GM18867 (cell line): ENCODE measurements around the gene ZCCHC14.
"Not testable (repeated sequence)": the region's sequence is repeated elsewhere in the genome, so short reads cannot be mapped to it uniquely, and the experiment has no call there.

ENCODE experiments used
- ATAC-seq: cut with Tn5 transposase; IDR thresholded peaks from one replicate; pipeline ENCODE4 v1.9.1; 2021; ENCODE audit warnings: mild to moderate bottlenecking, moderate library complexity; ENCODE audit not compliant: unreplicated experiment

The ZCCHC14 gene

DNA sequence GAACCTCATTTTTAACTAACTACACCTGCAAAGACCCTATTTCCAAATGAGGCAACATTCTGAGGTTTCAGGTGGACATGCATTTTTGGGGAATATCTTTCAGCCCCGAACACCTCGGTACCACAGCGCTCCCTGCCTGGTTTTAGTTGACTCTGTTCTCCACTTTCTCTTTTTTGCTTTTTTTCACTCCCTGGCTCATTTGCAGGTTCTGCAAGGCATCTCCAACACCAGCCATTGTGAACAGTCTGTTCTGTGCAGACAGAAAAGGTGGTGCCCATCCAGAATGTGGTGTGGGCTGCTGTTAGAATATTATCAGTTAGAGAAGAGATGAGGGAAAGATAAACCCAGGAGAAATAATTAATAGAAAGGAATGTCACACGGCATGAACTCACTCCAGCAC is 32.5 kb upstream of the ZCCHC14 start:
- ATAC-seq = no peak

- ATAC-seq = no peak
Measured at GRCh38 chr16:87524407-87524806, 31.6 kb upstream of the ZCCHC14 start.

- ATAC-seq = not testable (repeated sequence)
Measured at GRCh38 chr16:87523605-87524004, 30.8 kb upstream of the ZCCHC14 start.

GRCh38 chr16:87521764-87522163 is 28.9 kb upstream of the ZCCHC14 start:
- not testable (repeated sequence) for ATAC-seq

DNA sequence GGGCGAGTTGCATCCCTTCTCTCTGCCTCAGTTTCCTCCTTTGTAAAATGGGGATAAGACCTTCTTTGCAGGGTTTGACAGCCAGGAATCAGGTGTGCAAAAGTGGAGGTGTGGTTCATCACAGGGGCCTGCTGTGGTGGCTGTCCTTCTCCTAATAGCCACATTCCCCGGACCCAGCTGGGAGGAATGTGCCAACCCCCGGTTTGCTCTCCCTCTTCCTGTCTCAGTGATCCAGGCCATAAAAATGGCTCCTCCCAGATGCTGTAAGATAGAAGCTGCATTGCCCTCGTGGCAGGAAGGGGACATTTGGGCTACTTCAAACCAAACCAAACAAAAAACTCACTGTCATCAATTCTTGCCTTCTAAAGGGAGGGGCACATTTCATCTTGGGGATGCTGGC is 26.3 kb upstream of the ZCCHC14 start:
- not testable (repeated sequence) for ATAC-seq

GRCh38 chr16:87518430-87519051 is 25.7 kb upstream of the ZCCHC14 start:
- ATAC-seq = not testable (repeated sequence)

- not testable (repeated sequence) for ATAC-seq
Measured at GRCh38 chr16:87517610-87518429, 25.0 kb upstream of the ZCCHC14 start.

- ATAC-seq = no peak
Measured at GRCh38 chr16:87516361-87516760, 23.5 kb upstream of the ZCCHC14 start.

DNA sequence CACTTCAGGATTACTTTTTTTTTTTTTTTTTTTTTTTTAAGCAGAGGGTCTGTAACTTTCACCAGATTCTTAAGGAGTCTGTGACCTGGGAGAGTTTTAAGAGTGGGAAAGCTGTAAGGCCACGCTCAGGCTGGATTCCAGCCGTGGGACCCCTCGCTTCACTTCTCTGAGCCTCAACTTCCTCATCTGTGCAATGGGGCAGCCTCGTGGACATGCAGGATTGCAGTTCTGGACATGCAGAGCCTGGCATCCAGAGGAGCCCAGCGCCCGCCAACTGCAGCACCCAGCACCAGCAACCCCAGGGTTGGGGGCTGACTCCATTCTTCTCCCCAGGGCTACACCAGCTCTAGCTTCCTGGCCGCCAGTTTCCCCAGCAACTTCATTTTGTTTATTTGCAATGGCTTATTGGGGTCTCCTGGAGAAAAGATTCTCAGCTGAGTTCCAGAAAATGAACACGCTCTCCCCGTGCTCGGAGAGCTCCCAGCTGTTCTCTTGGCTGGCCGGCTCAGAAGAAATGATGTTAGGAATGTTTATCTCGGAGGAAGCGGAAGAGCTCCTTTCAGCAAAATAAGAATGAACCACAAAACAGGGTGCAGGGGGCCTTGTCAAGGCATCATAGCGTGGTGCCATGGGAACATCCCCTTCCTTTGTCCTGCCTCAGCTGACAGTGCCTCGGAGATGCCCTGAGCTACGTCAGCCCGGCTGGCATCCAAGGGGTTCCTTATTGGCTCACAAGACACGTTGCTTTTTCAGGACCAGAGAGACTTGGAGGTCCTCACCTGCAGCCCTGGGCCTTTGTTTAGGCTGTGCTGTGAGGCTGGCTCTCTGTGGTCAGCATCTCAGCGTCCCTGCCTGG is 22.9 kb upstream of the ZCCHC14 start:
- ATAC-seq = no peak

DNA sequence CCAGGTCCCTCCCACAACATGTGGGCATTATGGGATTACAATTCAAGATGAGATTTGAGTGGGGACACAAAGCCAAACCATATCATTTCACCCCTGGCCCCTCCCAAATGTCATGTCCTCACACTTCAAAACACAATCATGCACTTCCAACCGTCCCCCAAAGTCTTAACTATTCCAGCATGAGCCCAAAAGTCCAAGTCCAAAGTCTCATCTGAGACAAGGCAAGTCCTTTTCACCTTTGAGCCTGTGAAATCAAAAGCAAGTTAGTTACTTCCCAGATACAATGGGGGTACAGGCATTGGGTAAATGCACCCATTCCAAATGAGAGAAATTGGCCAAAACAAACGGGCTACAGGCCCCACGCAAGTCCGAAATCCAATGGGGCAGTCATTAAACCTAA is 17.0 kb upstream of the ZCCHC14 start:
- not testable (repeated sequence) for ATAC-seq

DNA sequence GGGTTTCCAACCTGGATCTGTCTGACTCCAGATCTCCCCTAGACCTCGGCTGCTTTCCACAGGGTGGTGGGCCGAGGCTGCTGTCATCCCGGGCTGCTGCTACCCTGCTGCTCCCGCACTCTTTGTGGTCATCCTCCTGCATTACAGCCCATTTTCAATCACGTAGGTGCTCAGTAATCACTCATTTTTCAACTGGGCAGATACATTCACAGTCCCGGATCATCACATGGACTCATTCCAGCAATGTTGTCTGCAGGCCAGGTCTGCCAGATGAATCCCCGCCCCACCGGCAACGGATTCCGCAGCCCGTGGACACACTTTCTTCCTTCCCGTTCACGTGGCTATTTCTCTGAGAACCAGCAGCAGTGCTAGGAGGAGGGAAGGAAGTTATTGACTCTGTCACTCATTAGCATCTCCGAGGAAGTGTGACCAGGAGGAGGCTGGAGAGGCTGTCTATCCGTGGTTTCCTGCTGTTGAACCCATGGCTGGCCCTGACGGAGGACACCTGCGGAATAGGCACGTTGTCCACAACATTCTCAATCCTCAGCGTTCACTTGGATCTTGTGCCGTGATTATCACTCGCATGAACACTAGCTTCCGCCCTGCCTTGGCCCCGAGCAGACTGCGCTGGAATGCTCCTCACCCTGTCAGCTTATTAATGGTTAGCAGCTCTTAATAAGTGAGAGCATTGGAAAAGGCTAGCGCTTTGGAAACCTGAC is 14.7 kb upstream of the ZCCHC14 start:
- no peak for ATAC-seq

- no peak for ATAC-seq
Measured at GRCh38 chr16:87506423-87507350, 13.9 kb upstream of the ZCCHC14 start.

- ATAC-seq = no peak
Measured at GRCh38 chr16:87505834-87506233, 13.0 kb upstream of the ZCCHC14 start.

DNA sequence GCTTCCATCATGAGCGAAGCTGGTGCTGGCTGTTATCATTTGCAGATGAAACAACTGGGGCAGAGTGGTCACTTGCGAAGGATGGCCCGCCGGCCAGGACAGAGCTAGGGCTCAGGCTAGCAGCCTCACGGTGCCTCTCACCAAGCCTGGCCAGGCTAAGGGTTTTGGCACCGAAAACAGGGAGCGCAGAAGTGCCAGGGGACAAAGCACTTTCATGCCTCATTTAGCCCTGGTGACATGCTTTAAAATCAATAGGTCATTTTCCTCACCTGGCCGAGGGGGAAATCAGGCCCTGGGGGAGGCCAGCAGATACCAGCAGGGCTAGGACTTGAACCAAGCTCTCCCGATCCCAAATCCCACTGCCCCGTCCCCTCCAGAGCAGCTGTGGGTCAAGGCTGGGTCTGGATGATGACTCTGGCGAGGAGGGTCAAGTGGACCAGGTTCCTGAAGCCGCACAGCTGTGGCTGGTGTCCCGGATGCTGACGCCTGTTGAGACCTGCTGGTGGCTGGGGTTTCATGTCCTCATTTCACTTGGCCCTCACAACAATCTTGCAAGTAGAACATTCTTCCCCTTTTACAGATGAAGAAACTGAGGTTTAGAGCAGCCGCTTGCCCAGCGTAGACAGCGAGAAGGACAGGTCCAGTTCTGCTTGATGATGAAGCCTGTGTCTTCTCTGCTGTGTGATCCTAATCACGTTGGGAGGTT is 10.6 kb upstream of the ZCCHC14 start:
- not testable (repeated sequence) for ATAC-seq

GRCh38 chr16:87502308-87502969 is 9.6 kb upstream of the ZCCHC14 start:
- ATAC-seq = no peak

DNA sequence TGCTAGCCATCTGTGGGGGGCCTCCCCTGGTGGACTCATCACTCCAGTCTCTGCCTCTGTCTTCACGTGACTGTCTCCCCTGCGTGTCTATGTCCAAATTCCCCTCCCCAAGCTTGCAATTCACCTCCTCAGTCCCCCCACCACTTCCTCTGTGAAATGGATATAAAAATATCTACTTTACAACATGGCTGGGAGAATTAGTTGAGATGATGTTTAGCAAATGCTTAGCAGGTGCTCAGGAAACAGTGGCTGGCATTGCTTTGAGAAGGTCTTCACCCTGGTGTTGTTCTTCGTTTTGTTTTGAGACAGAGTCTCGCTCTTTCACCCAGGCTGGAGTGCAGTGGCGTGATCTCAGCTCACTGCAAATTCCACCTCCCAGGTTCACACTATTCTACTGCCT is 8.3 kb upstream of the ZCCHC14 start:
- ATAC-seq = no peak

GRCh38 chr16:87499189-87499486 is 6.3 kb upstream of the ZCCHC14 start:
- no peak for ATAC-seq

DNA sequence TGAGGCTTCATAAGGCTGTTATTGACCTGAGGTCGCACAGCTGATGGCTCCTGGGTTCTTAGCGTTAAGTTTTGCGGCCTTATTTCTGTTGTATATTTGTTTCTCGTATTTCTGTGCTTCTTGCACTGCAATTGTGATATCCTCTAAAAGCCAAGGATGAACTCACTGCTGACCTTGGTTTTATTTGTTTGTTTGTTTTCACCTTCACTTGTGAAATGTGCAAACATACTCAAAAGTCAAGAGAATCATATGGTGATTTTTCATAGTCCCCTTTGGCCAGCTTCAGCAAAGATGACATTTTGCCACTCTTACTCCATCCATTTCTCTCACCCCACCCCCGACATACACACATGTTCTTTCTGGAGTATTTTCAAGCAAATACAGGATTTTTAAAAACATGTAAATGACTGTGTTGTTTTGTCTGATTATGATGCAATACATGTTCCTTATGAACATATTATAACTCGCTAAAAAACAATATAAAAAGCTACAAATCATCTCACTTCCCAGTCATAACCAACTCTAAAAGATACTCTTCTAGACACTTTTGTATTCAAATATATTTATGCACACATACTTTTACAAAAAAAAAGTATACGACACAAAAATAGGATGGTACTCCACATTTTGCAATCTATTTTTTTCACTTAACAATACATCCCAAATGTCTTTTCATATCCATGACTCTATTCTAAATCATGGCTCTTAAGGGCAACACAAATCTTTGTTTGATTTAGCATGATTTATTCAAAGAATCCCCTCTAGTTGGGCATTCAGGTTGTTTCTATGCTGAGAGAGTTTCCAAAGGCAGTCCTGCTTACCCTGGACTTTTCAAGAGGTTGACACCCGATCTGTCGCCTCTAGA is 5.7 kb upstream of the ZCCHC14 start:
- no peak for ATAC-seq
